HCT116 (cell line): ENCODE data around the gene NANOS2. TPM values are rescaled to one million over a fixed set of nuclear protein-coding genes. Genes with fewer than 3 reads are reported as not detected.

Experiments
- ATAC-seq: fragments of 200-7000 bp; cut with Tn5 transposase; 2 replicates; pipeline ENCODE4 v1.9.1; 2020; ENCODE audit warnings: mild to moderate bottlenecking, moderate library complexity
- BruUV-seq: library from RNA; stranded (reverse); fragments of 400-500 nt; replicated peaks from 2 replicates; lab custom pipeline; 2021; lab: Mats Ljungman, UMichigan
- CTCF ChIA-PET: fragments of 300-600 bp; sonication (Branson Sonifier 250); formaldehyde crosslinking; loops from one replicate; lab custom pipeline; 2021; ENCODE audit warnings: antibody characterized with exemption; lab: Charles Lee
- POLR2A ChIA-PET: fragments of 300-600, 350-600 bp; sonication (Branson Sonifier 250); formaldehyde crosslinking; loops from one replicate; lab custom pipeline; 2021; ENCODE audit warnings: antibody characterized with exemption; lab: Charles Lee
- RAD21 ChIA-PET, 2 experiments: fragments of 300-600 bp; sonication (Branson Sonifier 250); formaldehyde crosslinking; loops; one replicate each; lab custom pipeline; 2023; ENCODE audit warnings: low total read pairs in 2 of 2; ENCODE audit not compliant: uncharacterized antibody in 2 of 2, unreplicated experiment in 2 of 2, low non-redundant PET in 1 of 2; lab: Charles Lee
- DNase-seq: peaks from one replicate; pipeline ENCODE4 v3.0.0-alpha.2; 2010; ENCODE audit warnings: low read depth, low spot score
- H2AFZ ChIP-seq: fragments of 200-600 bp; shearing (Covaris generic), sonication (generic); 2 replicates; pipeline ENCODE4 v1.6.1; 2017; ENCODE audit warnings: low read depth, mixed run types, mixed read lengths, antibody characterized with exemption, low read length; ENCODE audit not compliant: poor library complexity, severe bottlenecking
- H3K27ac ChIP-seq: 2 replicates; pipeline ENCODE4 v1.5.1; 2012; ENCODE audit warnings: low read depth, low read length
- H3K27me3 ChIP-seq: fragments of 200-600 bp; sonication (generic); 2 replicates; pipeline ENCODE4 v1.6.1; 2016; ENCODE audit warnings: mixed run types, low read length, mixed read lengths; ENCODE audit not compliant: insufficient read depth
- H3K36me3 ChIP-seq, 2 experiments: fragments of 200-500 bp in 1 of 2; fragments of 200-600 bp in 1 of 2; sonication (Bioruptor generic) in 1 of 2; sonication (generic) in 1 of 2; 2 replicates each; pipeline versions ENCODE4 v1.5.1 to v1.6.1; 2014 to 2016; ENCODE audit warnings: low read length in 2 of 2, inconsistent platforms in 1 of 2, mixed read lengths in 1 of 2, mixed run types in 1 of 2; ENCODE audit not compliant: insufficient read depth in 2 of 2, control insufficient read depth in 1 of 2
- H3K4me1 ChIP-seq, 2 experiments: fragments of 200-600 bp in 1 of 2; sonication (generic) in 1 of 2; 2 replicates each; pipeline versions ENCODE4 v1.5.1 to v1.6.1; 2012 to 2017; ENCODE audit warnings: low read length in 2 of 2, inconsistent platforms in 1 of 2, mild to moderate bottlenecking in 1 of 2, mixed read lengths in 1 of 2, mixed run types in 1 of 2, moderate library complexity in 1 of 2; ENCODE audit not compliant: insufficient read depth in 2 of 2, control insufficient read depth in 1 of 2
- H3K4me2 ChIP-seq: fragments of 200-600 bp; sonication (generic); 2 replicates; pipeline ENCODE4 v1.6.1; 2017; ENCODE audit warnings: mixed run types, low read length, mixed read lengths
- H3K4me3 ChIP-seq, 2 experiments: fragments of 200-600 bp in 1 of 2; sonication (generic) in 1 of 2; replicated peaks in 1 of 2; 2 replicates each; pipeline ENCODE4 v1.5.1; 2011 to 2016; ENCODE audit warnings: low read length in 2 of 2, control low read depth in 1 of 2, low read depth in 1 of 2, mild to moderate bottlenecking in 1 of 2, mixed read lengths in 1 of 2, mixed run types in 1 of 2
- H3K79me2 ChIP-seq: fragments of 200-600 bp; sonication (generic); 2 replicates; pipeline ENCODE4 v1.6.1; 2017; ENCODE audit warnings: mild to moderate bottlenecking, mixed run types, low read length, moderate library complexity, mixed read lengths; ENCODE audit not compliant: insufficient read depth
- H3K9ac ChIP-seq: fragments of 200-600 bp; sonication (generic); 2 replicates; pipeline ENCODE4 v1.6.1; 2016; ENCODE audit warnings: low read length, mixed read lengths
- H3K9me2 ChIP-seq: fragments of 200-600 bp; sonication (generic), shearing (Covaris generic); 2 replicates; pipeline ENCODE4 v1.6.1; 2017; ENCODE audit warnings: mixed run types, mild to moderate bottlenecking, moderate library complexity; ENCODE audit not compliant: insufficient read depth
- H3K9me3 ChIP-seq, 2 experiments: fragments of 200-500 bp in 1 of 2; fragments of 200-600 bp in 1 of 2; sonication (Bioruptor generic) in 1 of 2; sonication (generic) in 1 of 2; 2 replicates each; pipeline ENCODE4 v1.6.1; 2014 to 2017; ENCODE audit warnings: low read length in 2 of 2, mixed read lengths in 2 of 2, inconsistent platforms in 1 of 2, low read depth in 1 of 2, mild to moderate bottlenecking in 1 of 2, mixed run types in 1 of 2, moderate library complexity in 1 of 2; ENCODE audit not compliant: control insufficient read depth in 1 of 2, insufficient read depth in 1 of 2
- H4K20me1 ChIP-seq: fragments of 200-600 bp; sonication (generic), shearing (Covaris generic); 2 replicates; pipeline ENCODE4 v1.6.1; 2017; ENCODE audit warnings: mixed run types, mild to moderate bottlenecking, moderate library complexity; ENCODE audit not compliant: insufficient read depth
- ATF3 ChIP-seq: IDR thresholded peaks from 2 replicates; pipeline ENCODE4 v1.6.1; 2012
- CEBPB ChIP-seq: IDR thresholded peaks from 2 replicates; pipeline ENCODE4 v1.6.1; 2012; ENCODE audit warnings: low read depth
- CTCF ChIP-seq, 3 experiments: fragments of 200-600 bp in 1 of 3; sonication (generic) in 1 of 3; IDR thresholded peaks in 2 of 3; conservative IDR thresholded peaks in 1 of 3; 2 replicates each; pipeline ENCODE4 v1.5.1; 2012 to 2017; ENCODE audit warnings: low read depth in 2 of 3, low read length in 2 of 3, antibody characterized with exemption in 1 of 3, borderline replicate concordance in 1 of 3, control low read depth in 1 of 3, mild to moderate bottlenecking in 1 of 3, mixed read lengths in 1 of 3, mixed run types in 1 of 3, moderate library complexity in 1 of 3; ENCODE audit not compliant: insufficient read depth in 1 of 3
- EGR1 ChIP-seq: IDR thresholded peaks from 2 replicates; pipeline ENCODE4 v1.6.1; 2012; ENCODE audit warnings: low read depth
- EZH2 ChIP-seq: fragments of 200-600 bp; sonication (generic); IDR thresholded peaks from 2 replicates; pipeline ENCODE4 v1.6.1; 2017; ENCODE audit warnings: antibody characterized with exemption, mixed run types
- EZH2phosphoT487 ChIP-seq: fragments of 200-600 bp; IDR thresholded peaks from 2 replicates; pipeline ENCODE4 v1.6.1; 2018; ENCODE audit warnings: antibody characterized with exemption, borderline replicate concordance
- FOSL1 ChIP-seq: IDR thresholded peaks from 2 replicates; pipeline ENCODE4 v1.6.1; 2012; ENCODE audit warnings: low read depth
- JUND ChIP-seq: IDR thresholded peaks from 2 replicates; pipeline ENCODE4 v1.6.1; 2012
- MAX ChIP-seq: IDR thresholded peaks from 2 replicates; pipeline ENCODE4 v1.6.1; 2012
- POLR2A ChIP-seq: IDR thresholded peaks from 2 replicates; pipeline ENCODE4 v1.7.0; 2011; ENCODE audit warnings: borderline replicate concordance; ENCODE audit not compliant: insufficient read depth, insufficient read length; ENCODE audit errors: extremely low read depth
- POLR2AphosphoS5 ChIP-seq: IDR thresholded peaks from 2 replicates; pipeline ENCODE4 v1.6.1; 2011; ENCODE audit warnings: mild to moderate bottlenecking, low read depth, low read length, moderate library complexity
- RAD21 ChIP-seq: IDR thresholded peaks from 2 replicates; pipeline ENCODE4 v1.6.1; 2012; ENCODE audit warnings: low read depth, mild to moderate bottlenecking
- REST ChIP-seq: IDR thresholded peaks from 2 replicates; pipeline ENCODE4 v1.6.1; 2012; ENCODE audit warnings: low read depth
- SP1 ChIP-seq: IDR thresholded peaks from 2 replicates; pipeline ENCODE4 v1.6.1; 2012; ENCODE audit warnings: low read depth
- SRF ChIP-seq: IDR thresholded peaks from 2 replicates; pipeline ENCODE4 v1.6.1; 2012; ENCODE audit warnings: low read depth
- TCF7L2 ChIP-seq: IDR thresholded peaks from 2 replicates; pipeline ENCODE4 v1.7.0; 2011; ENCODE audit warnings: borderline replicate concordance, inconsistent platforms; ENCODE audit not compliant: insufficient read depth, insufficient read length; ENCODE audit errors: extremely low read depth
- YY1 ChIP-seq: IDR thresholded peaks from 2 replicates; pipeline ENCODE4 v1.6.1; 2011; ENCODE audit warnings: low read length, low read depth, moderate library complexity, mild to moderate bottlenecking; ENCODE audit not compliant: insufficient replicate concordance; ENCODE audit errors: extremely low read depth
- ZFX ChIP-seq: fragments of 450-650 bp; IDR thresholded peaks from 2 replicates; pipeline ENCODE4 v1.6.1; 2017
- ZNF274 ChIP-seq: fragments of 200-500 bp; sonication (Bioruptor generic); IDR thresholded peaks from 2 replicates; pipeline ENCODE4 v1.6.1; 2014; ENCODE audit warnings: mild to moderate bottlenecking, low read depth, low read length, inconsistent platforms
- intact Hi-C: fragments of 100-400 bp; cut with micrococcal nuclease; formaldehyde crosslinking; loops from 2 replicates; pipeline ENCODE4 v1.10.0; 2022
- total RNA-seq: library from RNA; stranded (reverse); gene quantifications from one replicate; pipeline ENCODE4 v1.2.1, GENCODE V29; 2021; ENCODE audit not compliant: unreplicated experiment

NANOS2 gene
- total RNA-seq, 1 experiment from 2014 or later, result not detected

GRCh38 chr19:45917421-45918091 is 3.0 kb upstream of the NANOS2 start:
- Histone ChIP-seq H3K27me3 (no peaks in the 10 kb centered on the region), H2AFZ (no peak overlapping the region), H3K9ac (no peak overlapping the region), H3K36me3 (no peaks in the 10 kb centered on the region), H3K4me1 (peaks cover 4 to 12% of the 10 kb centered on the region in 2 experiments; a peak in 3 of 4 replicates), H3K27ac (no peak overlapping the region), H3K79me2 (no peaks in the 10 kb centered on the region), H3K9me2 (no peaks in the 10 kb centered on the region), H3K9me3 (no peaks in the 10 kb centered on the region), H3K4me2 (no peak overlapping the region), H3K4me3 (no peak overlapping the region), H4K20me1 (no peaks in the 10 kb centered on the region)
- POLR2A ChIA-PET, result interaction anchor here (0.7 to 1.3 kb wide), 2 partner anchors 10 to 243 kb away, joined by 3 read pairs; no protein-coding TSS in a partner anchor
- ATAC-seq (no peak), DNase-seq (no peak)
- intact Hi-C loops, result no loop called here
- TF ChIP-seq YY1, result no peak
- TF ChIP-seq POLR2AphosphoS5, result no peak
- no peak for TF ChIP-seq EZH2phosphoT487
- TF ChIP-seq EGR1, result no peak
- no peak for TF ChIP-seq REST
- TF ChIP-seq MAX, result no peak
- TF ChIP-seq POLR2A, result no peak
- TF ChIP-seq CTCF (IDR thresholded peaks at IDR 0.05 in 2 of 3, conservative IDR thresholded peaks at IDR 0.05 in 1 of 3; ENCODE audit: borderline replicate concordance in 1 of 3, insufficient read depth in 1 of 3, low read depth in 2 of 3, low read length in 2 of 3), result no peak
- no peak for TF ChIP-seq SRF
- TF ChIP-seq RAD21, result no peak
- no peak for TF ChIP-seq CEBPB
- TF ChIP-seq JUND, result no peak
- no peak for TF ChIP-seq ATF3
- no peak for TF ChIP-seq EZH2
- TF ChIP-seq TCF7L2, result no peak
- TF ChIP-seq SP1, result no peak
- no peak for TF ChIP-seq FOSL1
- TF ChIP-seq ZNF274, result no peak
- no peak for TF ChIP-seq ZFX
- RAD21 ChIA-PET, result no interaction called here
- BruUV-seq, result no TSS peak
- CTCF ChIA-PET, result no interaction called here
